Peyer's patch (tissue), 4 donors: ENCODE measurements around the gene MRPL42.

Experiments used
- POLR2A ChIP-seq, 2 donors: fragments of 450-650 bp; IDR thresholded peaks; one replicate each; pipeline ENCODE4 v1.5.1; 2017; ENCODE audit warnings: antibody characterized with exemption in 2 of 2, mild to moderate bottlenecking in 2 of 2, moderate library complexity in 2 of 2
- TF ChIP-seq, protein P1 (sequence below), 6 experiments: fragments of 450-650 bp in 4 of 6; fragments of 200-600 bp in 2 of 6; sonication (generic) in 1 of 6; IDR thresholded peaks; one replicate each; pipeline ENCODE4 v1.5.1; 2017 to 2019; ENCODE audit warnings: antibody characterized with exemption in 6 of 6, mild to moderate bottlenecking in 3 of 6, moderate library complexity in 1 of 6

DNA sequence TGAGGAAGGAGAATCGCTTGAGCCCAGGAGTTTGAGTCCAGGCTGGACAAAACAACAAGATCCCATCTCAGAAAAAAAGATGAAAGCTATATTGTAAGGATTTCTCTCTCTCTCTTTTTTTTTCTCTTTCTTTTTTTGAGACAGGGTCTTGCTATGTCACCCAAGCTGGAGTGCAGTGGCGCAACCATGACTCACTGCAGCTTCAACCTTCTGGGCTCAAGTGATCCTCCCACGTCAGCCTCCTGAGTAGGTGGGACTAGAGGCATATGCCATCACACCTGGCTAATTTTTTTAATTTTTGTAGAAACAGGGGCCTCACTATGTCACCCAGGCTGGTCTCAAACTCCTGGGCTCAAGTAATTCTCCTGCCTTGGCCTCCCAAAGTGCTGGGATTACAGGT is 5.8 kb upstream of the MRPL42 start:
- TF ChIP-seq, protein P1, sequence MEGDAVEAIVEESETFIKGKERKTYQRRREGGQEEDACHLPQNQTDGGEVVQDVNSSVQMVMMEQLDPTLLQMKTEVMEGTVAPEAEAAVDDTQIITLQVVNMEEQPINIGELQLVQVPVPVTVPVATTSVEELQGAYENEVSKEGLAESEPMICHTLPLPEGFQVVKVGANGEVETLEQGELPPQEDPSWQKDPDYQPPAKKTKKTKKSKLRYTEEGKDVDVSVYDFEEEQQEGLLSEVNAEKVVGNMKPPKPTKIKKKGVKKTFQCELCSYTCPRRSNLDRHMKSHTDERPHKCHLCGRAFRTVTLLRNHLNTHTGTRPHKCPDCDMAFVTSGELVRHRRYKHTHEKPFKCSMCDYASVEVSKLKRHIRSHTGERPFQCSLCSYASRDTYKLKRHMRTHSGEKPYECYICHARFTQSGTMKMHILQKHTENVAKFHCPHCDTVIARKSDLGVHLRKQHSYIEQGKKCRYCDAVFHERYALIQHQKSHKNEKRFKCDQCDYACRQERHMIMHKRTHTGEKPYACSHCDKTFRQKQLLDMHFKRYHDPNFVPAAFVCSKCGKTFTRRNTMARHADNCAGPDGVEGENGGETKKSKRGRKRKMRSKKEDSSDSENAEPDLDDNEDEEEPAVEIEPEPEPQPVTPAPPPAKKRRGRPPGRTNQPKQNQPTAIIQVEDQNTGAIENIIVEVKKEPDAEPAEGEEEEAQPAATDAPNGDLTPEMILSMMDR (IDR thresholded peaks at IDR 0.05), result no peak
- no peak for TF ChIP-seq POLR2A (IDR thresholded peaks at IDR 0.05)
